Keratinocyte (primary cell): ENCODE data around the gene ERCC6. TPM values are rescaled to one million over a fixed set of nuclear protein-coding genes. Genes with fewer than 3 reads are reported as not detected.

Experiments used
- DNase-seq: peaks from one replicate; pipeline ENCODE4 v3.0.0-alpha.2; 2011; ENCODE audit warnings: low read depth, missing footprints, low spot score
- FAIRE-seq: peaks from 2 replicates; lab custom pipeline; 2011; peaks lifted over from hg19 to GRCh38; lab: Jason Lieb, UNC
- H2AFZ ChIP-seq: 2 replicates; pipeline ENCODE4 v1.6.0; 2012; ENCODE audit warnings: low read length, control low read depth, inconsistent platforms; ENCODE audit not compliant: control insufficient read depth
- H3K27ac ChIP-seq: 2 replicates; pipeline ENCODE4 v1.5.1; 2011; ENCODE audit warnings: low read length; ENCODE audit not compliant: control insufficient read depth, insufficient read depth
- H3K27me3 ChIP-seq: 3 replicates; pipeline ENCODE4 v1.6.0; 2011; ENCODE audit warnings: low read length; ENCODE audit not compliant: control insufficient read depth, insufficient read depth; ENCODE audit errors: extremely low read depth
- H3K36me3 ChIP-seq, 2 experiments: 2 replicates in 1 of 2; 3 replicates in 1 of 2; pipeline ENCODE4 v1.5.1; 2011; ENCODE audit warnings: low read length in 2 of 2, mild to moderate bottlenecking in 1 of 2; ENCODE audit not compliant: control insufficient read depth in 2 of 2, insufficient read depth in 2 of 2; ENCODE audit errors: extremely low read depth in 1 of 2
- H3K4me1 ChIP-seq: 3 replicates; pipeline ENCODE4 v1.5.1; 2011; ENCODE audit warnings: low read length; ENCODE audit not compliant: control insufficient read depth, insufficient read depth; ENCODE audit errors: extremely low read depth
- H3K4me2 ChIP-seq: 3 replicates; pipeline ENCODE4 v1.6.0; 2011; ENCODE audit warnings: low read depth, low read length; ENCODE audit not compliant: control insufficient read depth, insufficient read depth; ENCODE audit errors: extremely low read depth
- H3K4me3 ChIP-seq, 3 experiments: fragments of 200-600 bp in 1 of 3; sonication (generic) in 1 of 3; 2 replicates in 2 of 3; 3 replicates in 1 of 3; pipeline ENCODE4 v1.5.1; 2011 to 2016; ENCODE audit warnings: low read length in 3 of 3, mild to moderate bottlenecking in 3 of 3, control low read depth in 2 of 3, inconsistent platforms in 1 of 3, low read depth in 1 of 3, mixed read lengths in 1 of 3, mixed run types in 1 of 3, moderate library complexity in 1 of 3; ENCODE audit not compliant: control insufficient read depth in 2 of 3, insufficient read depth in 2 of 3; ENCODE audit errors: extremely low read depth in 1 of 3
- H3K79me2 ChIP-seq: 2 replicates; pipeline ENCODE4 v1.6.0; 2012; ENCODE audit warnings: low read length; ENCODE audit not compliant: control insufficient read depth, insufficient read depth
- H3K9ac ChIP-seq: 3 replicates; pipeline ENCODE4 v1.6.0; 2011; ENCODE audit warnings: low read length; ENCODE audit not compliant: control insufficient read depth, insufficient read depth; ENCODE audit errors: extremely low read depth
- H3K9me1 ChIP-seq: 3 replicates; pipeline ENCODE4 v1.6.0; 2011; ENCODE audit warnings: low read length; ENCODE audit not compliant: control insufficient read depth, insufficient read depth; ENCODE audit errors: extremely low read depth
- H3K9me3 ChIP-seq: 2 replicates; pipeline ENCODE4 v1.5.1; 2012; ENCODE audit warnings: low read depth, low read length; ENCODE audit not compliant: control insufficient read depth
- H4K20me1 ChIP-seq: 3 replicates; pipeline ENCODE4 v1.6.0; 2011; ENCODE audit warnings: low read length; ENCODE audit not compliant: control insufficient read depth, insufficient read depth; ENCODE audit errors: extremely low read depth
- EZH2 ChIP-seq: IDR thresholded peaks from one replicate; pipeline ENCODE4 v1.6.1; 2012; ENCODE audit warnings: inconsistent platforms, mild to moderate bottlenecking, low read length, moderate library complexity
- dilution Hi-C: fragments of 300-500 bp; cut with MboI; formaldehyde crosslinking; loops from one replicate; pipeline ENCODE4 v1.7.0; 2020; ENCODE audit warnings: low sequenced_read_pairs; ENCODE audit not compliant: extremely low pct_ligation_motif_present
- polyA plus RNA-seq, 5 experiments: library from polyadenylated mRNA; depleted of rRNA in 3 of 5; stranded (reverse) in 3 of 5; stranded (forward) in 1 of 5; unstranded in 1 of 5; fragments of >200 nt; gene quantifications; 1 replicate in 1 of 5; 2 replicates in 3 of 5; 3 replicates in 1 of 5; pipeline versions ENCODE4 v1.2.1 to v1.2.3, GENCODE V29; 2011 to 2012; ENCODE audit warnings: missing spikeins in 2 of 5, low read depth in 1 of 5, low replicate concordance in 1 of 5
- TF ChIP-seq, protein P1 (sequence below), 3 experiments: IDR thresholded peaks in 1 of 3; conservative IDR thresholded peaks in 1 of 3; optimal IDR thresholded peaks in 1 of 3; 2 replicates in 2 of 3; 3 replicates in 1 of 3; pipeline versions ENCODE3 to v1.5.1; 2011; ENCODE audit warnings: low read length in 3 of 3, mild to moderate bottlenecking in 3 of 3, moderate library complexity in 2 of 3, control low read depth in 1 of 3, inconsistent platforms in 1 of 3; ENCODE audit not compliant: insufficient read depth in 2 of 3; ENCODE audit errors: extremely low read depth in 1 of 3

The ERCC6 gene
- polyA plus RNA-seq, 1 donor (not counting 4 experiments of a cell fraction or from before 2014, with no cell fraction given), result 36.8 TPM

- Histone ChIP-seq H3K9me3 (no peaks in the 10 kb centered on the region), H3K79me2 (peaks cover 16% of the 10 kb centered on the region), H3K4me3 (no peak overlapping the region), H3K36me3 (peaks cover 18 to 23% of the 10 kb centered on the region in 2 experiments), H3K27me3 (no peaks in the 10 kb centered on the region), H3K27ac (no peak overlapping the region), H4K20me1 (no peaks in the 10 kb centered on the region), H3K4me1 (no peaks in the 10 kb centered on the region), H3K4me2 (no peak overlapping the region), H3K9me1 (no peaks in the 10 kb centered on the region), H2AFZ (no peak overlapping the region), H3K9ac (no peak overlapping the region)
- dilution Hi-C loops, result no loop called here
- no peak for DNase-seq
- FAIRE-seq, result no peak
- no peak for TF ChIP-seq EZH2
- TF ChIP-seq, protein P1, sequence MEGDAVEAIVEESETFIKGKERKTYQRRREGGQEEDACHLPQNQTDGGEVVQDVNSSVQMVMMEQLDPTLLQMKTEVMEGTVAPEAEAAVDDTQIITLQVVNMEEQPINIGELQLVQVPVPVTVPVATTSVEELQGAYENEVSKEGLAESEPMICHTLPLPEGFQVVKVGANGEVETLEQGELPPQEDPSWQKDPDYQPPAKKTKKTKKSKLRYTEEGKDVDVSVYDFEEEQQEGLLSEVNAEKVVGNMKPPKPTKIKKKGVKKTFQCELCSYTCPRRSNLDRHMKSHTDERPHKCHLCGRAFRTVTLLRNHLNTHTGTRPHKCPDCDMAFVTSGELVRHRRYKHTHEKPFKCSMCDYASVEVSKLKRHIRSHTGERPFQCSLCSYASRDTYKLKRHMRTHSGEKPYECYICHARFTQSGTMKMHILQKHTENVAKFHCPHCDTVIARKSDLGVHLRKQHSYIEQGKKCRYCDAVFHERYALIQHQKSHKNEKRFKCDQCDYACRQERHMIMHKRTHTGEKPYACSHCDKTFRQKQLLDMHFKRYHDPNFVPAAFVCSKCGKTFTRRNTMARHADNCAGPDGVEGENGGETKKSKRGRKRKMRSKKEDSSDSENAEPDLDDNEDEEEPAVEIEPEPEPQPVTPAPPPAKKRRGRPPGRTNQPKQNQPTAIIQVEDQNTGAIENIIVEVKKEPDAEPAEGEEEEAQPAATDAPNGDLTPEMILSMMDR (optimal IDR thresholded peaks at IDR 0.05 in 1 of 3, IDR thresholded peaks at IDR 0.05 in 1 of 3, conservative IDR thresholded peaks at IDR 0.05 in 1 of 3; ENCODE audit: extremely low read depth in 1 of 3, insufficient read depth in 2 of 3, low read length in 3 of 3), result no peak
These were observed 54.3 kb downstream of the ERCC6 start for GRCh38 chr10:49484486-49485235.

DNA sequence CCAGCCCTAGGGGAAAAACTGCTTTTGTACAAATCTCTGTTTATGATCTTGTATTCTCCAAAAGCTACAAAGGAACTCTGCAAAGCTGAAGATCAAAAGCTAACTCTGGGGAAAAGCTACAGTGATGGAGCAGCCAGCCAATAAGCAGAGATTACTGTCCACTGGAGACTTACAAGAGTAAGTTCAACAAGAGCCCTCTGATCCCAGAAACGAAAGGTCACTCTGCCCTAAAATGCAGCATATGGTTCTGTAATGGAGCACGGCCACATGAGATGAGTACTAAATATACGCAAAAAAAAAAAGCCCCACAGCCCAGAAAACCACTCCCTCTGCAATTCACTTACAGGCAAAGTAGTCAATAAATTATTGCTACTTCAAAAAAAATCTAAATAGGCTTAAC is 60.1 kb downstream of the ERCC6 start:
- no peak overlapping the region for H3K4me2 ChIP-seq
- DNase-seq (no peak), FAIRE-seq (no peak)
- no peaks in the 10 kb centered on the region for H4K20me1 ChIP-seq
- no peak overlapping the region for H3K4me3 ChIP-seq
- no peaks in the 10 kb centered on the region for H3K9me3 ChIP-seq
- H3K79me2 ChIP-seq, result no peaks in the 10 kb centered on the region
- dilution Hi-C loops, result no loop called here
- H3K27ac ChIP-seq, result no peak overlapping the region
- no peaks in the 10 kb centered on the region for H3K9me1 ChIP-seq
- no peaks in the 10 kb centered on the region for H3K27me3 ChIP-seq
- H3K4me1 ChIP-seq, result no peaks in the 10 kb centered on the region
- H2AFZ ChIP-seq, result no peak overlapping the region
- H3K36me3 ChIP-seq, result peaks cover 43 to 48% of the 10 kb centered on the region in 2 experiments
- TF ChIP-seq, protein P1 (optimal IDR thresholded peaks at IDR 0.05 in 1 of 3, IDR thresholded peaks at IDR 0.05 in 1 of 3, conservative IDR thresholded peaks at IDR 0.05 in 1 of 3; ENCODE audit: extremely low read depth in 1 of 3, insufficient read depth in 2 of 3, low read length in 3 of 3), result no peak
- TF ChIP-seq EZH2, result no peak
- no peak overlapping the region for H3K9ac ChIP-seq
